Tibial artery (tissue), 4 donors: ENCODE measurements around the gene WNT3.

Experiments used
- DNase-seq, 2 donors: peaks; one replicate each; pipeline ENCODE4 v3.0.0-alpha.2; 2019
- H3K27ac ChIP-seq, 2 donors: fragments of 200-600 bp; sonication (generic) in 1 of 2; 1 replicate in 1 of 2; 2 replicates in 1 of 2; pipeline ENCODE4 v1.5.1; 2018 to 2019; ENCODE audit warnings: mild to moderate bottlenecking in 1 of 2
- H3K27me3 ChIP-seq, 2 donors: fragments of 200-600 bp; sonication (generic) in 1 of 2; one replicate each; pipeline versions ENCODE4 v1.5.1 to v1.6.0; 2016 to 2019
- H3K36me3 ChIP-seq, 3 donors: fragments of 200-600 bp; sonication (generic) in 2 of 3; one replicate each; pipeline ENCODE4 v1.5.1; 2016 to 2019; ENCODE audit warnings: mild to moderate bottlenecking in 2 of 3
- H3K4me1 ChIP-seq, 4 donors: fragments of 200-600 bp; sonication (generic) in 2 of 4; 1 replicate in 3 of 4; 2 replicates in 1 of 4; pipeline ENCODE4 v1.5.1; 2016 to 2019
- H3K4me3 ChIP-seq, 2 donors: fragments of 200-600 bp; sonication (generic) in 1 of 2; 1 replicate in 1 of 2; 2 replicates in 1 of 2; pipeline ENCODE4 v1.5.1; 2018 to 2019; ENCODE audit warnings: mild to moderate bottlenecking in 2 of 2
- H3K9me3 ChIP-seq, 3 donors: fragments of 200-600 bp; sonication (generic) in 1 of 3; one replicate each; pipeline ENCODE4 v1.5.1; 2016 to 2019
- CTCF ChIP-seq, 2 experiments: fragments of 200-600 bp in 1 of 2; fragments of 450-650 bp in 1 of 2; IDR thresholded peaks; one replicate each; pipeline ENCODE4 v1.5.1; 2017 to 2019; ENCODE audit warnings: antibody characterized with exemption in 2 of 2, mild to moderate bottlenecking in 1 of 2, moderate library complexity in 1 of 2
- intact Hi-C: fragments of 100-400 bp; cut with DNase I; formaldehyde crosslinking; loops from one replicate; pipeline ENCODE4 v1.15.0; 2023; ENCODE audit warnings: low total_unique reads

WNT3 gene

GRCh38 chr17:46788796-46789195, 29.7 kb downstream of the WNT3 start:
- peaks cover 0 to 7% (median 3%) of the 10 kb centered on the region in 3 donors for H3K9me3 ChIP-seq
- no peaks in the 10 kb centered on the region for H3K36me3 ChIP-seq
- intact Hi-C loops: no loop called here
- peaks cover 0 to 37% of the 10 kb centered on the region in 2 donors for H3K27me3 ChIP-seq
- DNase-seq: no peak
- TF ChIP-seq CTCF (IDR thresholded peaks at IDR 0.05): no peak
- H3K27ac ChIP-seq: no peak overlapping the region
- no peak overlapping the region for H3K4me3 ChIP-seq
- no peaks in the 10 kb centered on the region for H3K4me1 ChIP-seq

GRCh38 chr17:46788300-46788699, 30.2 kb downstream of the WNT3 start:
- H3K9me3 ChIP-seq: peaks cover 0 to 7% (median 3%) of the 10 kb centered on the region in 3 donors
- intact Hi-C loops: no loop called here
- H3K27me3 ChIP-seq: peaks cover 0 to 38% of the 10 kb centered on the region in 2 donors
- no peak for DNase-seq
- no peaks in the 10 kb centered on the region for H3K4me1 ChIP-seq
- TF ChIP-seq CTCF (IDR thresholded peaks at IDR 0.05): no peak
- no peak overlapping the region for H3K27ac ChIP-seq
- no peak overlapping the region for H3K4me3 ChIP-seq
- H3K36me3 ChIP-seq: no peaks in the 10 kb centered on the region

- no peak overlapping the region for H3K27ac ChIP-seq
- H3K4me3 ChIP-seq: no peak overlapping the region
- H3K9me3 ChIP-seq: peaks cover 0 to 7% (median 3%) of the 10 kb centered on the region in 3 donors
- no peaks in the 10 kb centered on the region for H3K4me1 ChIP-seq
- no peaks in the 10 kb centered on the region for H3K36me3 ChIP-seq
- peaks cover 0 to 36% of the 10 kb centered on the region in 2 donors for H3K27me3 ChIP-seq
- intact Hi-C loops: no loop called here
- no peak for DNase-seq
- TF ChIP-seq CTCF (IDR thresholded peaks at IDR 0.05): no peak
These were observed 31.0 kb downstream of the WNT3 start for GRCh38 chr17:46787478-46787877.

DNA sequence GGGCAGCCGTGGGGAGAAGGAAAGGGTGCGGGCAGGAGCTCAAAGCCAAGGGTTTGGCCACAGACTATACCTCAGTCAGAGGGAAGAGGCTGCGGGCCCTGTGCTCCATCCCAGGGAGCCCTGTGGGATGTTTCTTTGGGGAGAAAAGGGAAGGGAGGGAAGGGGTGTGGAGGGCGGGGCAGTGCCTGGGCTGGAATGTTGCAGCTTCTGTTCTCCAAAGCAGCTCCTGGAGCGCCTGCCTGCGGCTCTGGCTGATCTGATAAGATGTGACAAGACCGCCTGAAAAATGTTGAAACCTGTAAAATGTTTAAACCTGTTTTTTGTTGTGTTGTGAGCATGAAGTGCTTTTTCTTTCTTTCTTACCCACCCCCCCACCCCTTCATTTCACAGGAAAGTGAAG, 32.8 kb downstream of the WNT3 start:
- no peak overlapping the region for H3K4me3 ChIP-seq
- intact Hi-C loops: no loop called here
- H3K9me3 ChIP-seq: peaks cover 0 to 7% (median 3%) of the 10 kb centered on the region in 3 donors
- H3K27me3 ChIP-seq: peaks cover 0 to 27% of the 10 kb centered on the region in 2 donors
- no peak overlapping the region for H3K27ac ChIP-seq
- no peak for TF ChIP-seq CTCF (IDR thresholded peaks at IDR 0.05)
- DNase-seq: no peak
- H3K36me3 ChIP-seq: no peaks in the 10 kb centered on the region
- no peaks in the 10 kb centered on the region for H3K4me1 ChIP-seq

GRCh38 chr17:46783031-46783593, 35.4 kb downstream of the WNT3 start:
- peaks cover 0 to 29% of the 10 kb centered on the region in 2 donors for H3K27me3 ChIP-seq
- no peak for TF ChIP-seq CTCF (IDR thresholded peaks at IDR 0.05)
- no peak overlapping the region for H3K4me3 ChIP-seq
- H3K4me1 ChIP-seq: no peaks in the 10 kb centered on the region
- DNase-seq: no peak
- no peaks in the 10 kb centered on the region for H3K36me3 ChIP-seq
- intact Hi-C loops: no loop called here
- H3K9me3 ChIP-seq: no peaks in the 10 kb centered on the region
- H3K27ac ChIP-seq: no peak overlapping the region
